HG02981 (cell line): ENCODE data around the gene FAAP20.

Source experiments
- ATAC-seq: cut with Tn5 transposase; IDR thresholded peaks from one replicate; pipeline ENCODE4 v1.9.1; 2021; ENCODE audit warnings: mild to moderate bottlenecking, moderate library complexity; ENCODE audit not compliant: unreplicated experiment

Gene FAAP20

DNA sequence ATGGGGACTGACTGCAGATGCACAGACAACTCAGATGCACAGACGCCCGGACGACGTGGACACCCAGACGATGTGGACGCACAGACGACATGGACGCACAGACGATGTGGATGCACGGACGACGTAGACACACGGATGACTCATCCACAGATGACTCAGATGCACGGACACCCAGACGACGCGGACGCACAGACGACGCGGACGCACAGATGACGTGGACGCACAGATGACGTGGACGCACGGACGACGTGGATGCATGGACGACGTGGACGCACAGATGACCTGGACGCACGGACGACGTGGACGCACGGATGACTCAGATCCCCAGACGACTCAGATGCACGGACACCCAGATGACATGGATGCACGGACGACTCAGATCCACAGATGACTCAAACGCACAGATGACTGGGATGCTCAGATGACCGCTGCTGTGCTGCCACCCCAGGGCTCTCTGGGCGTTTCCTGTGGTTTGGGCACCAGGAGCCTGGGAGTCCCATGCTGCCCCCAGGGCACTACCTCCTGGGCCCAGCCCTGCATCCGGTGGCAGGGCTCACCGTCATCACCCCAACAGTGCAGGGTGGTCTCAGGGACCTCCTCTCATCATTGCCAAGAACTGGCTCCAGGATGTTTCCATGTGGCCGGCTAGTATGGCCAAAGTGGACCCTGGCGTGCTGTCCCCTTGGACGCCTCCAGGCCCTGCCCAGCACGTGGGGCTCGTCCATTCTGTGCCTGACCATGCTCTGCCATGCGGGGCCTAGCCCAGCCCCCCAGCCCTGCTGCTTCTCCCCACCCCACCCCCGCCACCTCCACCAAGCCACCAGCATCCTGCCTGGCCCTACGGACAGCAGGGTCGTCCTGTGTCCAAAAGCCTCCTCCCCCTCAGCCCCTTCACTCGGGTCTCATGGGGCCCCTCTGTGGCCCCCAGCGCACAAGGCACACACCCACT lies 14.0 kb downstream of the FAAP20 start:
- no peak for ATAC-seq

DNA sequence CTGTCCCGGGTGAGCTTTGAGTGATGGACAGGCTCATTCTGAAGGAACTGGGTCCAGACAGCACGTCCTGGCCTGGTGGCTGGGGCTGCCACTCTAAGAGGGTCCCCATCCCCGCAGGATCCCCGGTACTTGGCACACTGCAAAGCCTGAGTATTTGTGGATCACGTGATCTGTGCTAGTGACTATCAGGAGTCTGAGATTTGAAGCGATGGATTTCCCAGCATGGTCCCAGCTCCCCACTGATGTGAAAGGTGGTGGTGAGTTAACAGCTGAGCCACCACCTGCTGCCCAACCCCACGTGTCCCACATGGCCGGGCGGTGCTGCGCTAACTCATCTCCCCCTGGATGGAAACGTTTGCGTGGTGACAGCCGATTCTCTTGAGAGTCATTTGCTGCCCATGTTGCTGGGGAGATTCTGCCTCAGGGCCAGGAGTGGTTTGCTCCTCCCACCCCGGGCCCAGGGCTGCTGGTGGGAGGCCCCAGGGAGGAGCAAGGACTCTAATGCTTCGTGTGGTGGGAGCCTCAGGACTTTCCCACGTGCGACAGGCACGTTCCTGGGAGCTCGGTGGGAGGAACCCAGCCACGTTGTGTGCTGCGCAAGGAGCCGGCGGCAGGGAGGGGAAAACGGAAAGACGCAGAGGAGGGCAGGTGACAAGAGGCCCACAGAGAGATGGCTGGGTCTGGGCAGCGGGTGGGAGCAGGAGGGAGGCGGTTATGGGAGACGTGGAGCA lies 15.1 kb downstream of the FAAP20 start:
- no peak for ATAC-seq

DNA sequence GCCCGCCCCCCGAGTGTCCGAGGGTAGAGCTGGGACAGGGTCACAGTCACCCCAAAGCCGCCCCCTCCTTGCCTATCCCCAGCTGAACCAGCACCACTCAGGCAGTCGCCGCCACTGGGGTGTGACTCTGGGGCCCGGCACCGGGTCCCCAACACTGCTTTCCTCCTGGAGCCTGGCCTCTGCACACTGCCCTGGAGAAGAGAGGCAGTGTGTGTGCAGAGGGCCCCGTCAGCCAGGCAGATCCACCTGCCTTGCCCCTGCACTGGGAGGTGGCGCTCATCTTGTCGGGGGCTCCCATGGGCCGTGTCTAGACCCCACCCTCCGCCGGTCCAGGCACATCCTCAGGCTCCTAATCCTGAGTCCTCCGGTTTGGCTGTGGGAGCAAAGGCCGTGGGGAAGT lies 15.7 kb downstream of the FAAP20 start:
- no peak for ATAC-seq

DNA sequence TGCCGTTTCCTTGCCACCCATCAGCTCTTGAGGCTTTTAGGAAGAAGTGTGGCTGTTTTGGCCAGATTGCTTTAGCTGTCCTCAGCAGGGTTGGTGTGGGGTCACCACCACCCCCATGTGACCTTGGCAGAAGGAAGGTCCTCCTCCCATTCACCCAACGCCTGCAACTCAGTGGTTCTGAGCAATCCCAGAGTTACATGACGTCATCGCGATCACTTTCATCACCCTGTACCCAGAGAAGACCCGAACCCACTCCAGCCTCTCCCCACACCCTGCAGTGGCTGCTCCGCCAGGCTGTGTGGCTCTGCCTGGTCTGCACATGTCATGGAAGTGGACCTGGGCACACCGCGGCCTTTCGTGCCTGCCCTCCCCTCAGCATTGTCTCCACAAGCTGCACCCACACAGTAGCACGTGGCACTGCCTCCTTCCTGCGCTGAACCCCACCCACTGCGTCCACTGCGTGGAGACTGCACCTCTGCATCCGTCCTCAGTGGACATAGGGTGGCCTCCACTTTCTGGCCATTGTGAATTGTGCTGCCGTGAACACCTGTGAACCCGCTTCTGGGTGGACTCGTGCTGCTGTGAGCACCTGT lies 16.5 kb downstream of the FAAP20 start:
- ATAC-seq: no peak

DNA sequence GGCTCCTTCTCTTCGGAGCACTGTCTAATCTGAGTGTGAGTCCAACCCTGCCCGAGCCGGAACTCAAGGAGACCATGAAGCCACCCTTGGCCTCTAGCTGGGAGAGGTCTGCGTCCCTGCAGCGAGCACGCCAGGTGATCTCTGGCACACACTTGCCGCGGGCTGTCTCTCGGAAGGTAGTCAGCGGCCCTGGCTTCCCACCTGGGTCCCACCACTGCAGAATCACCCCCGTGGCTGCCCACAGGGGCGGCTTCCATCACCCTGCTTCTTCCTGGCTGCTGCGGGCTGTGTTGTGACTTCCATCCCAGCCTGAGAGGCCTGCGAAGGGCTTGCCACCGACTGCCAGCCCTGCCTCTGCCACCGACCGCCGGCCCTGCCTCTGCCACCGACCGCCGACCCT lies 17.0 kb downstream of the FAAP20 start:
- no peak for ATAC-seq

DNA sequence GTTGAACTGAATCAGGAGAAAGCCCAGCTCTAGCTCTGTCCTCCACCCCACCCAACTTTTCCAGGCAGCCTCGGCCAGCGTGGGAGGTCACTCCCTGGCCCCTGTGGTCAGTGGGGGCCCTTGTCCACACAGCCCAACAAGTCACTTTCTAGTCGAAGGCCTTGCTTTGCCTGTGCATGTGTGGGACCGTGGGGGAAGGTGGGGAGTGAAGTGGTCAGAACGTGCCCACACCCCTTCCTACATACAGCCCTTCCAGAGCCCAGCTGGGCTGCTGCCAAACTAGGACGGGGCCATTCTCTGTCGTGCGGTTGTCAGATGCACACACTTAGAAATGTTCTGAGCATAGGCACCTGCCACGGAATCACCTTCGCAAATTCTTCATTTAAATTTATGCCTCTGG lies 18.0 kb downstream of the FAAP20 start:
- no peak for ATAC-seq

DNA sequence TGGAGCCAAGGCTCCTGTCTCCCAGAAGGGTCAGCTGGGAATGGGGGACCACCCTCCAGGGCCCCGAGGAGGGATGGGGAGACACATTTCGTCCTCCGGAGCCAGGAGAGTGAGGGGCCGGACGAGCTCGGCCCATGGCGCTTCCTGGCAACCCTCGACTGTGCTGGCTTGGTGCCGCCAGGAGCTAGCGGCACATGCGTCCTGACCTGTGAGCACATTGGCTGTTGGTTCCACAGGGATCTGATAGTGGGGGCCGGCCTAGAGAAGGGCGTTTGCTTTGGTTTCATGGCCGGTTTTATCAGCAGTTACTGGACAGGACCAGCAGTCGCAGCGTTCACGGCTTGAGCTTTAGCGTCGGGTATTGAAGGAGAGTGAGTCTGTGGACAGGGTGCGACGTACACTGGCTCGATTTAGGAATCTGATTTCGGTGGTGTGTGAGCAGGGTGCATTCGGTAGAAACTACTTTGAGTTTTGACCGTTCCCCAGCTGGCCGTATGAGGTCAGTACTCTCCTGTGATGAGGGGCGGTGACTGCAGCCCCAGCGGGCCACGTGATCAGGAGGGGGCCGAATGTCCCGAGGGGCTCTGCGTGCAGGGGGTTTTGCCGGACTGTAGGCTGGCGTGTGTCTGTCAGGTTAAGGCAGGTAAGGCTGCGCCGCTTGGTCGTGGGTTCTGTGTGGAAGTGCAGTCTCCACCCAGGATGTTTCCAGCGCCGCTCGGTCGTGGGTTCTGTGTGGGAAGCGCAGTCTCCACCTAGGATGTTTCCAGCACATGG lies 18.7 kb downstream of the FAAP20 start:
- ATAC-seq: no peak

DNA sequence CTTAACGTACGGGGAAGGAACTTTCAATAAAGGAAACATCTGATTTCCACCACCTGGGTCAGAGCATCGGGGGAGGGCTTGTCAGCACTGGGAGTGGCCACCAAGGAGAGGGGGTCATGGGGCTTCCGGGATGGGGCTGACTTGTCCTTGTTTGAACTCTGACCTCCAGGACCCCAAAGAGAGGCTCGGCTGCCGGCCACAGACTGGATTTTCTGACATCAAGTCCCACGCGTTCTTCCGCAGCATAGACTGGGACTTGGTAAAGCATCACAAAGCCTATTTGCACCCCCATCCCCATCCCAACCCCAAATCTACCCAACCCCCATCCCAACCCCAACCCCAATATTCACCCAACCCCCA lies 19.5 kb downstream of the FAAP20 start:
- no peak for ATAC-seq

DNA sequence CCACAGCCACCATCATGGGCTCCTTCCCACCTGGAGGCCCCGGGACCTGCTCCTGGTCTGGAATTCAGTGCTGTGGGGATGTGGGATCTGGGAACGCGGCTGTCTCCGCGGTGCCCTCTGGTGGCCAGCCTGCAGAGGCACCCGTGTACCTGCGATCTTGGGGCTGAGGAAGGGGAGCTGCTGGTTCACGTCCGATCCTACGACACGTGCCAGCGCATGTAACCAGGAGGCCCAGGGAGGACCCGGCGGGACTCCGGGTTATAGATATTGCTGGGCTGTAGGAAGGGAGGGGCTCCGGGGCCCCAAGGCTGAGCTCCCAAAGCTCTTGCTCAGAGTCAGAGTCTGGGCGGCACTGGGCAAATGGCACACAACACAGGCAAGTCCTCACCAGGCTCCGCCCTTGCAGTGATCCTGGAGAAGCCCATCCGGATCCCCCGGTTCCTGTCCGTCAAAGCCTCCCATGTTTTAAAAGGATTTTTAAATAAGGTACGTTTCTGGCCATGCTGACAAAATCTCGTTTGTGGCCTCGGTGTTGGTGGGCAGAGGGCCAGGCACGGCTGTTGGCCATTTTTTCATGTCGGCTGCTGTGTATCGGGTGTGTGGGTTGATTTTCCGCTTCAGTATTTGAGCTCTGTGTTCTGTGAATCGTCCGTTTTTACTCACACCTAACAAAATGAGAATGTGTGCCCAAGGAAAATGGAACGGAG lies 20.1 kb downstream of the FAAP20 start:
- ATAC-seq: no peak

DNA sequence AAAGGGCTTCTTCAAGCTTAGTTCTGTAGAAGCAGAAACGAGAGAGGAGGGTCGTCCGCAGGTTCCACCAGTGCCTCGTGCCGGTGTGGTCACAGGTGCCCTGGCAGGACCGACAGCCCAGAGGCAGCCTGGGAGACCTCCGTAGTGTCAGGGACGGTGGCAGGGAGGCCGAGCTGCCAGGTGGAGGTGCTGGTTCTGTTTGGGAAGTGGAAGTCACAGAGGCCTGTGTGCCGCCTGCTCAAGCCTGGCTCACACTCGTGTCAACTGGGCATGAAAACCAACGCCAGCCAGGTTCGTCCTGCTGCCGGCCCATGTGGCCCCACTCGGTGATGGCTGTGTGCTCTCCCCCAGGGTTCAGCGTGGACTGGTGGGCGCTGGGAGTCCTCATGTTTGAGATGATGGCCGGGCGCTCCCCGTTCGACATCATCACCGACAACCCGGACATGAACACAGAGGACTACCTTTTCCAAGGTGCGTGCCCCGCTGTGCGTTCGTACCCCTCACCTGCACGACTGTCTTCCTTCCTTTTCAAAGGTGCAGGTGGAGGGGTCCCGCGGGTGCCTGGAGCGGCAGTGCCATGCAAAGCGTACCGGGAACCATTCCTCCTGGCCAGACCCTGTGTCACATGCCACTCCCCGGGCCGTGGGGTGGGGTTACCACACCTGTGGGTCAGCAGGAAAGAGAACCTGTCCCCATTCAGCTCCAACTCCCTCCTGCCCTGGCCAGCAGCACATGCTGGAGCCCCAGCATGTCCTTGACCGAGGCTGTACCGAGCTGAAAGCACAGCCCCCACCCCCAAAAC lies 20.8 kb downstream of the FAAP20 start:
- no peak for ATAC-seq

DNA sequence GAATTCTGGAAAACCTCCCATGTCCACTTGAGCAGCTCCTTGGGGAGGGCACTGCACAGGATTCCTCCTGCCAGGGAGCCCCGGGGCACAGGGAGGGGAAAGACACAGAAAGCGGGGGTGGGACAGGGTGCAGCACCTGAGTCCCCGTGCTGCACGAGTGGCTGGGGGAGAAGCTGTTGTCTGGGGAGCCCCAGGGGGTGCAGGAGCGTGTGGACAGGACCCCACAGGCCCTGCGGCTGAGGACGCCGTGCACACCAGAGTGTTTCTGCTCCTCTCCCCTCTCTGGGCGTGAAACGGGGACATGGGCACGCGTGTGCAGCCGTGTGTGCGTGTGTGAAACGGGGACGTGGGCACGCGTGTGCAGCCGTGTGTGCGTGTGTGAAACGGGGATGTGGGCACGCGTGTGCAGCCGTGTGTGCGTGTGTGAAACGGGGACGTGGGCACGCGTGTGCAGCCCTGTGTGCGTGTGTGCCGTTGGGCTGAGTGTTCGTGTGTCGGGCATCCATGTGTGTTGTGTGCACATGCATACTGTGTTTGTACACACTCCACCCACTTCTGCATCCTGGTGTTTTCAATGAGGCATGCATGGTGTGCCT lies 21.9 kb downstream of the FAAP20 start:
- no peak for ATAC-seq

DNA sequence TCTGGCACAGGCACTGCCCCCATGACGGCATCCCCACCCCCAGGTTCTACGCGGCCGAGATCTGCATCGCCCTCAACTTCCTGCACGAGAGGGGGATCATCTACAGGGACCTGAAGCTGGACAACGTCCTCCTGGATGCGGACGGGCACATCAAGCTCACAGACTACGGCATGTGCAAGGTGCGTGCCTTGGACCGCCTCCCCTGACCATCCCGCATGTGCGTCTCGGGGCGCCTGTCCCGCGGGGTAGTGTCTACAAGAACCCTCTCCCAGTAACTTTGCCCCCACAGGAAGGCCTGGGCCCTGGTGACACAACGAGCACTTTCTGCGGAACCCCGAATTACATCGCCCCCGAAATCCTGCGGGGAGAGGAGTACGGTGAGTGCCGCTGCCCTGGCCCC lies 22.6 kb downstream of the FAAP20 start:
- no peak for ATAC-seq

DNA sequence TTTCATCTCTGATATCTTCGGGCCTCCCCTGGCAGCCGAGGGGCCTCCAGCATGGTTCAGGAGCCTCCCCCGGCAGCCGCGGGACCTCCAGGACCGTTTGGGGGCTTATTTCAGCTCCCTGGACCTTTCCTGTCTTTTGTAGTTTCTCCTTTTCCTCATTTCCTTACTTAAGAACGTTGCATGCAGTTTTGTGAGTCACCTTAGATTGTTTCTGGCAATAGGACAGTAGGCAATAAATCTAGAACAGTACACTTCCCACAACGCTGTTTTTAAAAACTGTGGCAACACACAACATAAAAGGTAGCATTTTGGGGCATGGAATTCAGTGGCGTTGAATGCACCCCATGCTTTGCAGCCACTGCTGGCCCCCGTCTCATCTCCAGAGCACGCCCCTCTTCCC lies 24.4 kb downstream of the FAAP20 start:
- ATAC-seq: no peak

DNA sequence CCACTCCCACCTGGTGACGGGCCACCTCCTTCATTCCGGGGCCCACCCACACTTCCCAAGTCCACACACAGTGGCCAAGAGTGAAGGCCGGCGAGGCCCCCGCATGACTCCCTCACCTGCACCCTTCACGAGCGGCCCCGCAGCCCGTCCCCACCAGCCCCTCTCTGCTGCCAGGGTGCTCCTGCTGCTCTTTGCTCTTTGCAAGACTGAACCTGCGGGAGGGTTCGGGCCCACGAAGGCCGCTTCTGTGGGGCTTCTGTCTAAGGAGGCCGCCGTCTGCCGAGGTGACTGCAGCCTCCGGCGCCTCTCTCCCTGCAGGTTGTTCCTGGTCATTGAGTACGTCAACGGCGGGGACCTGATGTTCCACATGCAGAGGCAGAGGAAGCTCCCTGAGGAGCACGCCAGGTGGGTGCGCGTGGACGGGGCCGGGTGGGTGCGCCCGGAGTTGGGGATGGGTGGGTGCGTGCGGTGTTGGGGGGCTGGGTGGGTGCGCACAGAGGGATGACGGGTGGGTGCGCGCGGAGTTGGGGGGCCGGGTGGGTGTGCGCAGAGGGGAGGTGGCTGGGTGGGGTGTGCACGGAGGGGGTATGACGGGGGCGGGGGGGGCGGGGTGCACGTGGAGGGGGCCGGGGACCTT lies 25.3 kb downstream of the FAAP20 start:
- no peak for ATAC-seq

DNA sequence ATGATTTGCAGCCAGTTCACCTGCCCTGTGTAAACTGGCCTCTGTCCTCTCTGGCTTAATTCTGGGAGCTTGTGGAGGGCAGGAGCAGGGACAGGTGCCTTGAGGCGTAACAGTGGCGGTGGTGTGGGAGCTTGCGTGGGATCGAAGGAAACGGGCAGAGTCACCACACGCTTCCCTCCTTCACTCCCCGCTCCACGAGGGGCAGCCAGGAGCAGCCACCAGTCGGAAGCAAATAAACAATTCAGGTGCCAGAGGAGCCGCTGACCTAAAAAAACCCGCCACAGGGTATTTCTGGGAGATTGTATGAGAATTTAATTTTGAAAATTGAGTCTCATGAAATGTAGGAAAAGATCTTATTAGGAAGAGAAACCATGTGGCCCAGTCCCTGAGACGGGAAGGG lies 26.0 kb downstream of the FAAP20 start:
- no peak for ATAC-seq

DNA sequence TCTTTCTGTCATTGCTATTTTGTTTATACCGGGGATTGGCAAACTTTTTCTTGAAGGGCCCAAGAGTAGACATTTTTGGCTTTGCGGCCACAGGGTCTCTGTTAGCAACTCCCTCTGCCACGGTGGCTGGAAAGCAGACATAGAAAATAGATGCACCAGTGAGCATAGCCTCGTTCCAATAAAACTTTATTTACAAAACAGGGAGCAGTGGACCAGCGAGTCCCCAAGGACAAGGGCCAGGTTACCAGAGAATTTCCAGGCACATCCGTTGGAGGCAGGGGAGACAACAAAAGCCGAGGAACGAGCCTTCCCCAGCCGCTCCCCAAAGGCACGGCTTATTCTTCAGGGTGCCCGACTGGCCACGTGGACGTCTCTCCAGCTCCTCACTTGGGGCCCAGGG lies 26.5 kb downstream of the FAAP20 start:
- ATAC-seq: no peak

DNA sequence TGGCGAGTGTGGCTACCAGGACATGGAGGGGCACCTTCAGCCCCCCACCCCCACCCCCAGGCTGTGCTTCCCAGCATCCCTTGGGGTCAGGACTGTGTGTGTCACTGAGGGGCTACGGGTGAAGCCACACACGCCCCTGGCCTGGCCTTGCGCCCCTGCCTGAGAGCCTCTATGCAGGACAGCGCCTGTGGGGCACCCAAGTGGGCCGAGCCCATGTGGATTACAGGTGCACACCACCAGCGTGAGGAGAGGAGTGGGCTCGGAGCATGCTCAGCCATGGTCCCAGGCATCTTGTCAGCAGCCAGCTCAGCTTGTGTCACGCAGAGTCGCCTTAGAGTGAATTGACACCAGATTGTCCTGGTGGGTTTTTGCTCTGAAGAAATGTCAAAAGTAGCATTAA lies 27.9 kb downstream of the FAAP20 start:
- no peak for ATAC-seq

DNA sequence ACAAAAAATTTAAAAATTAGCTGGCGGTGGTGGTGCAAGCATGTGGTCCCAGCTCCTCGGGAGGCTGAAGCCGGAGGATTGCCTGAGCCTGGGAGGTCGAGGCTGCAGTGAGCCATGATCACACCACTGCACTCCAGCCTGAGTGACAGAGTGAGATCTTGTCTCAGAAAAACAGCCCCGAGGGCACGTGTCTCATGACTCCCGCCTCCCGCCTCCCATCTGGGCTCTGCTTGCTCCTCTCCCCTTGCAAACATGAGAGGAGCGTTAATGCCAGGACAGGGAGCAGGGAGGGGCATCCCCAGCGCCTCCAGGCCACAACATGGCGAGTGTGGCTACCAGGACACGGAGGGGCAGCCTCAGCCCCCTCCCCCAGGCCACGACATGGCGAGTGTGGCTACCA lies 28.3 kb downstream of the FAAP20 start:
- ATAC-seq: no peak

DNA sequence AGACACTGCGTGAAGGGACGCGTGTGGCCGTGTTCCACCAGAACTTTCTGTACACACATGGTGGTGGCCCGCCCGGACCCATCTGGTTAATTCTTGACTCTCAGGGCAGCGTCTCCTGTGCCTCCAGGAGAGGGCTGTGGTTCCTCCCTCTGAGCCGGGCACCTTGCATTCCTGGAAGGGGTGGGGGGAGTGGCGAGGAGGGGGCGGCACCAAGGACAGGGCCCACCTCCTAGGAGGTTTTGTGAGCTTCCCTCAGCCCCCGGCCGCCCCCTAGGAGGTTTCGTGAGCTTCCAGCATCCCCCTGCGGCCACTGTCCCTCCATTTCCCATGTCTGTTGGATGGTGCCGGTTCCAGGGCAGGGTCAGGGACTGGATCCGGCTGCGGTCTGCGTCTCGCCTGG lies 28.9 kb downstream of the FAAP20 start:
- ATAC-seq: no peak
